GM21447 (cell line): Measurements from ENCODE around the gene CRKL.

Experiments
- ATAC-seq: cut with Tn5 transposase; IDR thresholded peaks from one replicate; pipeline ENCODE4 v1.9.1; 2021; ENCODE audit not compliant: unreplicated experiment

Gene CRKL

DNA sequence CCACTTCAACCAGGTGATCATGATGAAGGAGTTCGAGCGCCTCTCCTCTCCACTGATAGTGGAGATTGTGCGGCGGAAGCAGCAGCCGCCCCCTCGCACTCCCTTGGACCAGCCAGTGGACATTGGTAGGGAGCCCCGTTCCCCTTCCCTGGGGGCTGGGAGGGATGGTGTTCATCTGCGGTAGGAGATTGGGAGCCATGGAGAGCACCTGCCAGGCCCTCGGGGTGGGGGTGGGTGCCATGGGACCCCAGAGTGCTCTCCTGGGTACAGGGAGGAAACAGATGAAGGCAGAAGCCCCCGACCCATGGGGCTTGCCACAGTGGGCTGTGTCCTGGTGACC, 77.7 kb downstream of the CRKL start:
- no peak for ATAC-seq

DNA sequence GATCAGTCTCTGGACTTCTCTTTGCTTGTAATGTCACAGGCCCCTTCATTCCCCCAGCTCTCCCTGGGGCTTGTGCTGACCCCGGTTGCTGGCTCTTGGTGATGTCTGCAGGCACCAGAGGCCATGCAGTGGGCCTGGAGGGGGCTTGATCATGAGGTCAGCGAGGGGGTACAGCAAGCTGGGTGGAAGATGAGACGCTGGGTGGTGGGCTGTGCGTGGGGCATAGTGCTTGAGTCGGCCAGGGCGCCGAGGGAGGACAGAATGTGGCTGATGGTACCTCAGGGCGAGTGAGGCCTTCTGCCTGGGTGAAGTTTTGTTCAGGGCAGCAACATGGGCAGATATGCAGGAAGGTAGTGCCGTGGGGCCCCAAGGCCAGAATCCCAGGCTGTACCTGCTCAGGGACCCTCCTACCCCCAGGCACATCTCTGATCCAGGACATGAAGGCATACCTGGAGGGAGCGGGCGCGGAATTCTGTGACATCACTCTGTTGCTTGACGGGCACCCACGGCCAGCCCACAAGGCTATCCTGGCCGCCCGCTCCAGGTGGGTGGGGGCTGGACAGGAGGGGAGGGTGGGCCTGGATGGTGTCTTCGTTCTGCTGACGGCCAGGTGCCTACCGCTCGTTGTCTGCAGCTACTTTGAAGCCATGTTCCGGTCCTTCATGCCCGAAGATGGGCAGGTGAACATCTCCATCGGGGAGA, 78.3 kb downstream of the CRKL start:
- ATAC-seq: no peak

DNA sequence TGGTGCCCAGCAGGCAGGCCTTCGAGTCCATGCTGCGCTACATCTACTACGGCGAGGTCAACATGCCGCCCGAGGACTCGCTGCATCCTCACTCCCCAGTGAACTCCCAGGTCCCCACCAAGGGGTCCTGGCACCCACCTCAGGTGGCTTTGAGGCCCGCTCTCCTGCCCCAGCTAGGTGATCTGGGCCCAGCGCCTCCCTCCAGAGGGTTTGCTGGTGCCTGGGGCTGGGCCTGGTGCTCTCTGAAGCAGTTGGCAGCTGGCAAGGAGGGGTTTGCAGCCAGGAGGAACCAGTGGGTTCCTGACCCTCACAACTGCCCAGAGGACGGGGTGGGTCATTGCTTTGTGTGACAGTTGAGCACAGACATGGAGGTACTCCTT, 78.8 kb downstream of the CRKL start:
- ATAC-seq: no peak

DNA sequence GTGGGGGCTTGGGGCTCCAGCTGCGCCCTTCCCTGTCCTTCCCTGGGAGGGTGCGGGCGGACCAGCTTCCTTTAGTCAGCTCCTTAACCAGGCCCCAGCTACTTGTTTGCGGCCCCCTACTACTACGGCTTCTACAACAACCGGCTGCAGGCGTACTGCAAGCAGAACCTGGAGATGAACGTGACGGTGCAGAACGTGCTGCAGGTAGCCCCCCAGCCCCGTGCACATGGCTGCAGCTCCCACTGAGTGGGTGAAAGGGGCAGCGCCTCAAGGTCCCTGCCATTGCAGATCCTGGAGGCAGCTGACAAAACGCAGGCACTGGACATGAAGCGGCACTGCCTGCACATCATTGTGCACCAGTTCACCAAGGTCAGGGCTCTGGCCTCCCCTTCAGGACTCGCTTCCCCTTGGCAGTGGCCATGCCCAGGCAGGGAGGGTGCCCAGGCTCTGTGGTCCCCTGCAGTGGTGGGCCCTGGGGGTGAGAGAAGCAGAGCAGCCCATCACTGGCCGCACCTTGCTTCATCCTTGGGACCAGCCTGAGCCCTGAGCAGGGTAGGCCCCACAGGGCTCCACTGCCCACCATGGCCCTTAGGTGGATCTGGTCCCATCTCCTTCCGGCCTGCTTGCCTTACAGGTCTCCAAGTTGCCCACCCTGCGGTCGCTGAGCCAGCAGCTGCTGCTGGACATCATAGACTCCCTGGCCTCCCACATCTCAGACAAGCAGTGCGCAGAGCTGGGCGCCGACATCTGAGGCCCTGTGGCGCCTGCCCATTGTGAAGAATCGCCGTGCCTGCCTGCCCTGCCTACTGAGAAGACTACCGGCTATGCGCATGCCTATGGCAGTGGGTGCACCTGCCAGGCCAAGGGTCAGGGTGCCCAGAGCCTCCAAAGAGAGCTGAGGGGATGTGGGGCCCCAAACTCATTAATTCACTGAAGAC, 79.7 kb downstream of the CRKL start:
- ATAC-seq: no peak

DNA sequence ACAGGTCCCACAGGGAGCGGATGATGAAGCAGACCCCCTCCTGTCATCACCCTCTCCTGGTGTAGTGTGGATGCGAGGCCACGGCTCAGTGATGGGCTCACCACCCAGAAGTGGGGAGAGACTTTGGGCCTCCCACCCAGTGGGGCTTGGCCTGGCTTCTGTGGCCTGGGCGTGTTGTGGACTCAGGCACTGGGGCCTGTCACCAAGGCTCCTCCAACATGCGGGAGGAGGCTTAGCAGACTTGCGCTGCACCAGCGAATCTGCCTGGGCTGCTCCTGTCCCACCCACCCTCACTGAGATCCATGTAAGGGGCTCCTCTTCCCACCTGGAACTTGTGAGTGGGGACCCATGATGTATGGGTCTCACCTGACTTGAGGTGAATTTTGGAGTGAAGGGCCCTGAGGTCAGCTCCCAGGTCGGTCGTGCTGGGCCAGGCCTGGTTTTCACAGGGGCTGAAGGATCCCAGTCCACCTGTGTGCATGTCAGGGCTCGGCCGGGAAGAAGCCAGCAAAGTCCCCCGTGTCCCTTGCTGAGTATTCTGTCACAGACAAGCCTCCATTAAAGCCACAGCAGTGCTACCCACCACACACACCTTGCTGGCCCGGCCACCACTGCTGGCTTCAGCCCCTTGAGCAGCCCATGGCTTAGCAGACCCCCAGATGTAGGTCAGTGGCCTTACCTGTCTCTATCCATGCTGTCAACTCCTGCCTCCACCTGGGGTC, 80.5 kb downstream of the CRKL start:
- ATAC-seq: no peak

DNA sequence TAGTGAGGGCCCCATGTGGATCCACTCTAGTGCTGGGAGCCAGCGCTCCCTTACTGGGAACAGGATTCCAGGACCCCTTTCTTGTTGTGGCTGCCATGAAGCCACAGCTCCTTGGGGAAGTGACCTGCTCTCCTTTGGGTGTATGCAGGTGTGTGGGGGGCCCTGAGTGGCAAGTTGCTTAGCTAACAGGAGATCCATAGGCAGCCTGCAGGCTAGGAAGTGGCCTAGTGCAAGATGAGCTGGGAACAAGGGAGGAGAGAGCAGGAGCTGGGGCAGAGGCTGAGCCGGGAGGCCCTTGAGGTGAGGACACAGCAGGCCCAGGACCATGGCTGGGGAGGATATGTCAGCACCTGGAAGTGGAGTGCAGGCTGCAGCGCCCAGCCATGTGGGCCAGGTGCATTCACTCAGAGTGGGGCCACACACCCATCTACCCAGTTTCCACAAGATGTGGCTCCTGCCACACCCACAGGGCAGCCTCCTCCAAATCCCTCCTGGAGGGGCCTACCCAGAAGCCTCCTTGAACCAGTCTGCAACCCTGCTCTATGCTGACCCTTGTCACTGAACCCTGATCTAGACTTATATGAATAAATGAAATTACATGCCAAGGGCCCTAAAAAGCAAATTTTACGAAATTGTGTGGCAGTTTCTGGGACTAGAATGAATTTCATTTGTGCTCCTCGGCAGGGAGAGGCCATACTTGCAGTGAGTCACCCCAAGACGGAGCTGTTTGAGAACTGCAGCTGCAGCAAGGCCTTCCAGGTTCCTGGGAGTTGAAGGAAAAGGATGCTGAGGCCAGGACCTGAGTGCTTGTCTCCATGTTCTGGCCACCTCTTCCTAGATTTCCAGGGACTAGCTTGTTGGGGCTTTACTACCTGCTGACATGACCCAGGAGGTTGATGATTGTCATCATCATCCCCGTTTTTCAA, 81.5 kb downstream of the CRKL start:
- no peak for ATAC-seq

DNA sequence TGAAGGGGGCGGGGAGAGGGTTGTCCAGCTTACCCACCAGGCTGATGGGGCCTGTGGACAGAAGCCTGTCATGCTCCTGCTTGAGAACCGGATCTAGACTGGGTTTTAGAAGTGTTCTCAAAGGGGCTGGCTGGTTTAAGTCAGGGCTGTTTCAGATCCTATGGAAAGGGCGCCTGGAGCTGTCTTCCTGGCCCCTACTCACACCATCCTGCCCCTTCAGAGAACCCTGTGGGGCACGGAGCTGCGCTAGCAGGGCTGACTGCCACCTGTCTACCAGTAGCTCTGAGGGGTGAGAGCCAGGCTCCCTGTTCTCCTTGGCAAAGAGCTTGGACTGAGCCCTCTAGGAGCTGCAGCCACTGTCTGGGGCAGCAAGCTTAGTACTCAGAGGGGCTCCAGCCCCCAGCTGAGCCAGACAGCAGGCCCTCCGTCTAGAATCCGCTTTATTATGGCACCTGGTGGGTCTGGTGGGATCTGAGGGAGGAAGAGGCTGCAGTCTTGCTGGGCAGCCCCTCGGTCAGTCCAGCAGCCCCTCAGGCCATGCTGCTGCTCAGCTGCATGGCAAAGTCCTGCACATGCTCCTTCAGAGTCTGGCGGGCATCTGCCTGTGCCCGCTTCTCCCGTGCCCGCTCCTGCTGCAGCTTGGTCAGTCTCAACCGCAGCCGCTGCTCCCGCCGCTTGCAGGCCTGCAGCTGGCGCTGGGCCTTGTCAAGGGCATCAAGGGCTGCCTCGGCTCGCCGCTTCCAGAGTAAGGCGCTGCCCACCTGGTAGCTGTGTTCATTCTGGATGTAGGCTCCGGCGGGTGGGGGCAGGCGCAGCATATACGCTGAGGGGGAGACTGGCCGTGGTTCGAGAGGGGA, 82.4 kb downstream of the CRKL start:
- ATAC-seq: no peak

DNA sequence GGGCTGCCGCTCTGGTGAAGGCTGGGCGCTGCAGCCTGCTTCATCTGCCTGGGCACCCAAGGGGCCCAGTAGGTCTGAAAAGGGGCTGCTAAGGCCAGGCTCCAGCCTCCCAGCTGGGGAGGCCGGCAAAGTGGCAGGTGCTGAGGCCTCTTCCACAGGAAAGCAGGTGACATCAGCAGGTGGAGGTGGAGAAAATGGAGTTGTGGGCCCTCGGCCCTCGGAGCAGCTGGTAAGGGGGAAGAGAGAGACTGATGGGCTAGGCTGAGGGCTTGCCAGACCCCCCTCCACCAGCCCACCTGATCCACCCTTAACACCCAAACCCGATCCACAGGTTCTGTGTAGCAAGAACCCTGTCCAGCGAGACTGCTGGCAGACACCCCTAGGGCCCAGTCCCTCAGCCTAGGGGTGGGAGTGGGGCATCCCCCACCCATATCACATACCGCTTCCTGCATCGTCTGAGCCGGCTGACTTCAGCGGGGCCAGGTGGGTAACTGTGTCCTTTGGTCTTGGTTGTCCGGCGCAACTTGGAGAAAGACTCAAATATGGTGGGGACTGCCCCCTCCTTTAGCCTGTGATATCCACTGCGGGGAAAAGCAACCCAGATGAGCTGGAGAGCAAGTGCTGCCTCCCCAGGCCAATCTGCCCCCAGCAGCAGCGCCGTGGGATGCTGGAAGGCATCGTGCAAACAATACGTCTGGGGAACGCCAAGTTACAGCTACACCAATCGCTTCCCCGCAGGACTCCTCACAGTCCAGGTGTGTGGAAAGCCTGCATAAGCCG, 83.2 kb downstream of the CRKL start:
- no peak for ATAC-seq

DNA sequence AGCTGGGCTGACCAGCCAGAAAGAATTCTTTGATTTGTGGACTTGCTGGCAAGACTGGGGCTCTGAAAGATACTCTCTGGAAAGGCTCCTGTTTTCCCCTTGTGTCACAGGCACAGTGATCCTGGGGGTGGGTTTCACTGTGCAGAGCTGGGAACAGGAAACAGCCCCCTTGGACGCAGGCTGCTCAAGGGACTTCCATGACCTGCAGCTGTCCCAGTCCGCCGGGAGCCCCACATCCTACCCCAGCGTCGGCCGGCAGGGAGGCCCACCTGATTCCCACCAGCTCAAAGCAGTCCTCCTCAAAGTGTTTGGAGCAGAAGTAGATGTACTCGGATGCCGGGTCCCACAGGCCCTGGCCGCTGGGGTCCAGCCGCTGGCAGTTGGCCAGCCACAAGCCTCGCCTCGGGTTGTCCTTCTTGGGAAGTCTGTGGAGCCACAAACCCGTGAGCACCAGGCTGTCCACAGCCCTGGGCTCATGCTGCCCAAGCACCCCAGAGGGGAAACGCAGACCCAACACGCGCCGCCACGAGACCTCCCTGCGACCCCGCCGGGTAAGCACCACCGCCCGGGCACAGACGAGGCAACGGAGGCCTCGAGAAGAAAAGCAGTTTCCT, 83.9 kb downstream of the CRKL start:
- ATAC-seq: peak; percentile 2

DNA sequence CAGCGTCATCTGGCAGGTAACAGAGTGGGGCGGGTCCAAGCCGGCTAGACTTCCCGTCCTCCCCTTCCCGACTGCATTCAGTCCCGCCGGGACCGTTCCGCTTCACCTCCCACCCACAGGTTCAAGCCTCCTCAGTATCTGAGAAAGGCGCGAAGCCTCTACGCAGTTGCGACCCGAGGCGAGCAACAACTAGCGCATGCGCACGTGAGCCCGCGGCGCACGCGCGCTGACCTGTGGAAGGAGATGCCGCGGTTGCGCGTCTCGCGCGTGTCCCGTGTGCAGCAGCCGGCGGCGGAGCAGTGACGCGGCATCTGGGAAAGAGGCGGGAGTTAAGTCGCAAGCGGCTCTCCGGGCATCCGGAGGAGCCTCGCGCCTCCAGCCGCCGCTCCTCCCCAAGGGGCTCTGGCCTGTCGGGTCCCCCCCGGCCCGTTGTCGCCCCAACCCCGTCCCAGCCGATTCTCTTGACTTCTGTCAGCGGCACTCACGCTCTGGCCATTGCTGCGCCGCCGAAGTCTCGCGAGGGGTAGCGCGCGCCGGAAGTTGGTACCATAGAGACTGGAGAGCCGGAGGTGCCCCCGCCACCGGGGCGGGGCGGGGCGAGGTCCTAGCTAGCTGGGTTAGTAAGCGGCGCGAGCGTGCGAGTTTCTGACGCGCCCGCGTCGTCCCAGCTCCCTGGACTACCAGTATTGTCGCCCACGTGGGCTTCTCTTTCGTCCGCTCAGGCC, 84.6 kb downstream of the CRKL start, which contains the start of gene THAP7:
THAP7 (minus strand) TSS at position 518 of the 725 bp plus-strand sequence; CDS start at position 311, 207 bp downstream.
- peak; percentile 79 for ATAC-seq
